ENCODE measurements around the gene CYP27A1.

Gene CYP27A1

DNA sequence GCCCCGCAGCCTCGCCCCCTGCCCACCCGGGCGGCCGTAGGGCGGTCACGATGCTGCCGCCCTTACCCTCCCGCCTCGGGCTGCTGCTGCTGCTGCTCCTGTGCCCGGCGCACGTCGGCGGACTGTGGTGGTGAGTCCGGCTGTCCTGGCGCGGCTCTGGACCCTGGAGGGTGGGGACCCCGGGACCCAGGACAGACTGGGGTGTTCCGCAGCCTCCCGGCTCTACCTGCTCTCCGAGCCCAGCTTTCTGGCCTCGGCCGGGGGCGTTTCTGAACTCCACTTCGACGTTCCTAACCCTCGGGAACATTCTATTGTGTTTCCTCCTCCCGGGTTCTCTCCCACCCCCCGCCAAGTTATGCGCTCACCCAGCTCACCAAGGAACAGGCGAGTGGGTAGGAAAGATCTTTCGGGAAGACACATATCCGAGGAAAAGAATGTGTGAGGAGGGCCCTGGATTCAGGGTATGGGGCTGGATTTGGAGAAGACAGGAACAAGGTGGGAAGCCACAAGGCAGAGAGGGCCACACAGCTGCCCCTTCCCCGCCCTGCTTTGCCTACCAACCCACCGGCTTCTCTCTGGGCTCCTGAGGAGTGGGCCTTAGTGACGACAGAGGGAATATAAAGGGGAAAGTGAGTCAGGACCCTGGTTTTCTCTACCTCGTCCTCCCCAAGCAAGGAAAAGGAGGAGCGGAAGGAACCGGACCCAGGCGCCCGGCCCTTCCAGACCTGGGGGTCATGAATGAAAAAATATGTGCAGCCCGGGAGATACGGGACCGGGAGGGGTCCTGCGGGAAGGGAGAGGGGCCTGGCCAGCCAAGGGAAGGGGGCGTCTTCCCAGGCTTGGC lies 78.3 kb downstream of the CYP27A1 start:
- no peak for DNase-seq

DNA sequence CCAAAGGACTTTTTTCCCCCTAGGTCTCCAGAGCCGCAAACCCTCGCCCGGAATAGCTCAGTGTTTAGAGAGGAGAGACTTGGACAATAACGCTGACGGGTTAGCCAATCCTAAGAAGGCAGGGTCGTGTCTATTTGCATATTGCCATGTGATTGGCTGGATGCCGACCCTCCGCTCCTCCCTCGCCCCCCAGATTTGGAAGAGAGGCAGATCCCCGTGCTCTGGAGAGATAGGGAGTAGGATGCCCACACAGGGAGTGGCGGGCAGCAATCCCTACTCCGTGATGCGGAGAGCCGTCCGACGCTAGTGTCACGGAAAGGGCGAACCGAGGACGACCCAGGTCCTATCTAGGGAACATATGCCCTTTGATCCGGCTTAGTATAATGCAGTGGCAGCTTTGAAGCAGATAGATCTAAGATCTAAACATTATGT lies 79.0 kb downstream of the CYP27A1 start:
- DNase-seq = no peak

DNA sequence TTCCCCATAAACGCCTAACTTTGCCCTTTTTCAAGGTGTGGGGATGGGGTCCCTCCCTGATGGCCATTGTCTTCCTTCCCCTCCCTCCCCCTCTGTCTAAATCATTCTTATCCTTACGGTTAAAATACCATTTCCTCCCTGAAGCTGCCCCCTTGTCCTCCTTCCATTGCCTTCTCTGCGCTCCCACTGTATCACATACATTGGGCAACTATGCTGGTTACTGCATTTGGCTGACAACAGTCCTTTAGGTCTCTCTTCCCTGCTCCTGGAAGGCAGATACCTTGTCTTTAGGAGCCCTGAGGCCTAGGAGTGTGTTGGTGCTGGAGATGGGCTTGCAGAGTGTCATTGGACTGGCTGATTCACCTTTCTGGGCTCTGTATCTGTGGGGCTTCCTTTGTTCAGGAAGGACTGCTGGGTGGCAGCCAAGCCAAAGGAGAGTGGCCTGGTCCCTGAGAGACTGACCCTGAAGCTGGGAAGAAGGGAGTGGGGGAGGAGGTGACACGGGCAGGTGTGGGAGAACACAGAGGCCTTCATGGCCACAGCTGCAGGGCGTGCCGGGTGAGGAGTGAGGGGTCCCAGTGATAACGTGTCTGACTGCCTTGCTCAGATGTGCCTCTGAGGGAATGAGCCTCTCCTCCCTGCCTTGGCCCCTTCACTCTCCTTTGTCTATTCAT lies 79.8 kb downstream of the CYP27A1 start:
- DNase-seq = no peak

DNA sequence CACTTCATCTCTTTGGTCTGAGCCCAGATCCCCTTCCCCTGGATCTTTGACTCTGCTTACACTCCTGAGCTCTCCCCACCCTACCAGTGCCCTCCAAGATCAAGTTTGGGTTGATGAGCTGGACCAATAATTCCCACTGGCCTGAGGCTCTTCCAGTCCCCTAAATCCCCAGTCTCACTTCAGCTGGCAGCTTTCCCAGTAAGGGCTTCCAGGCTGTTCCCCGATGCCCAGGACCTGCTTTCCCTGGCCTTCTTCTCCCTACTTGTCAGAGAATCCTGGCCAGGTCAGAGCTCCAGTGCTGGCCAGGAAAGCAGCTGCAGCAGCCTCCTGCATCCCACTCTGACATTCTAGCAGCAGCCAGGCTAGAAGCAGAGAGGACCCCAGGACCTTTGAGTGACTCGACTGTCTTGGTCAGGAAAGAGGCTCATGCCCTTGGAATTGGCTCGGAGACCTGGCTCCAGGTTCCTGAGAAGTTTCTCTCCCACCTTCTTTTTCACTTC lies 81.1 kb downstream of the CYP27A1 start:
- DNase-seq = no peak

All from activated CD4-positive, alpha-beta T cell treated with anti-CD3 and anti-CD28 coated beads, Interleukin-2, amount 50 U/mL, for 16 hours (primary cell).